ENCODE measurements around the gene MUC12. TPM values are rescaled to one million over a fixed set of nuclear protein-coding genes. Genes with fewer than 3 reads are reported as not detected.
A peak's percentile ranks its signal among the peaks of the same experiment; 100 is the strongest.
"Not testable (repeated sequence)": the region's sequence is repeated elsewhere in the genome, so short reads cannot be mapped to it uniquely, and the experiment has no call there.

Gene MUC12
- total RNA-seq, 1 experiment from 2014 or later: 11.5 TPM

DNA sequence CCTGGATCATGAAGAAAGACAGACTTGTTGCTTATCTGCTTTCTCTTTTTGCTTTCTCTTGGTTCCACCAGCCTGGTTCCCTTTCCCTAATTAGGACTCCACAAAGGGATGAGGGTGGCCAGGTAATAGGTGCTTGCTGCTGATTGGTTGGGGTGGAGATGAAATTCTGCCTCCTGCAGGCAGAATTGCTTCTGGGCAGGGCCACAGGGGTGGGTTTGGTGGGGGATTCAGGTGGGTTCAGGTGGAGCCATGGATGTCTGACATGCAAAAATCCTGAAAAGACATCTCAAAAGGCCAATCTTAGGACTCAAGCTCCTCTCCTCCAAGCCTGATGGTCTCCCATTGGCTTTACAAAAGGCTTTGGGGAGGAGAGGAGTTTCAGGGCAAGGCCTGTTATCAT, 48.3 kb upstream of the MUC12 start:
- Histone ChIP-seq H2BK12ac (ENCODE audit: insufficient read length, low read depth, low read length) (no peak overlapping the region), H3K9me3 (ENCODE audit: control insufficient read depth, low read depth, low read length) (no peaks in the 10 kb centered on the region), H3K4me1 (ENCODE audit: insufficient read depth, low read length) (peaks cover 2% of the 10 kb centered on the region), H3K27ac (ENCODE audit: insufficient read length, low read depth, low read length) (no peak overlapping the region), H3K23ac (ENCODE audit: insufficient read length, low read depth, low read length) (no peak overlapping the region), H2BK5ac (ENCODE audit: insufficient read length, low read length) (no peak overlapping the region), H3K23me2 (ENCODE audit: insufficient read length, low read depth, low read length, poor library complexity, severe bottlenecking) (no peaks in the 10 kb centered on the region), H2AK5ac (ENCODE audit: insufficient read length, low read length) (no peak overlapping the region), H2AFZ (ENCODE audit: low read length) (no peak overlapping the region), H4K5ac (ENCODE audit: insufficient read length, low read depth, low read length) (no peak overlapping the region), H3K56ac (ENCODE audit: insufficient read length, low read depth, low read length) (no peak overlapping the region), H2BK20ac (ENCODE audit: low read depth, low read length, poor library complexity, severe bottlenecking) (no peak overlapping the region), H3K4me2 (ENCODE audit: insufficient read depth, insufficient read length, low read length) (no peak overlapping the region), H3K4ac (ENCODE audit: low read depth, low read length) (no peak overlapping the region), H4K91ac (ENCODE audit: insufficient read length, low read depth, low read length) (no peak overlapping the region), H3T11ph (ENCODE audit: low read length) (no peak overlapping the region), H4K8ac (replicated peaks; ENCODE audit: insufficient read length, low read depth, low read length) (no peak overlapping the region), H2BK120ac (ENCODE audit: low read depth, low read length, poor library complexity, severe bottlenecking) (no peak overlapping the region), H4K20me1 (ENCODE audit: control insufficient read depth, insufficient read depth, insufficient read length) (no peaks in the 10 kb centered on the region), H3K9ac (ENCODE audit: extremely low read depth, insufficient read length, low read length) (no peak overlapping the region), H3K79me2 (ENCODE audit: insufficient read depth, low read length) (no peaks in the 10 kb centered on the region), H3K27me3 (ENCODE audit: insufficient read depth, low read length) (no peaks in the 10 kb centered on the region), H3K79me1 (ENCODE audit: insufficient read depth, low read depth, low read length, poor library complexity, severe bottlenecking) (no peaks in the 10 kb centered on the region), H2BK15ac (ENCODE audit: low read depth, low read length) (no peak overlapping the region), H3K14ac (ENCODE audit: insufficient read depth, low read length) (no peak overlapping the region), H3K18ac (ENCODE audit: insufficient read length, low read depth, low read length) (no peak overlapping the region)
- peak; percentile 61 for DNase-seq
- Mint-ChIP-seq H3K27me3 (ENCODE audit: low read depth) (peaks cover 2% of the 10 kb centered on the region), H3K27ac (no peak overlapping the region), H3K4me1 (peaks cover 38 to 45% of the 10 kb centered on the region in 2 experiments), H3K9me3 (peaks cover 5 to 7% of the 10 kb centered on the region in 2 experiments; a peak in 4 of 5 replicates), H3K4me3 (no peak overlapping the region), H3K36me3 (ENCODE audit: insufficient read depth in 1 of 3, low read depth in 3 of 3) (peaks cover 0 to 5% (median 0%) of the 10 kb centered on the region in 3 experiments; a peak in 4 of 7 replicates)
- peak; percentile 30; the same call in 2 of the 3 replicates for TF ChIP-seq CTCF (conservative IDR thresholded peaks at IDR 0.05)

DNA sequence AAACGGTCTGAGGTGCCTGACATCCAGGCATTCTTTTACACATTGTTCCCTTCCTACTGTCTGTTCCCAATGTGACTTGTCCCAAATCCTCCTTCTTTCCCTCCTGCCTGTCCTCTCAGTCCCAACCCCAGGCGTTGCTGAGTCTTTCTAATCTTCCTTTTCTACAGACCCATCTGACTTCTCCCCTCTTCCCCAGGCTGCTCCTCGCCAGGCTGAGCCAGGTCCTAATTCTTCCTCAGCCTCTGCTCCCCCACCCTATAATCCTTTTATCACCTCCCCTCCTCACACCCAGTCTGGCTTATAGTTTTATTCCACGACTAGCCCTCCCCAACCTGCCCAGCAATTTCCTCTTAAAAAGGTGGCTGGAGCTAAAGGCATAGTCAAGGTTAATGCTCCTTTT, 45.7 kb upstream of the MUC12 start:
- H2BK15ac ChIP-seq (ENCODE audit: low read depth, low read length); H4K8ac ChIP-seq (replicated peaks; ENCODE audit: insufficient read length, low read depth, low read length); H3K9ac ChIP-seq (ENCODE audit: extremely low read depth, insufficient read length, low read length); H3K27ac Mint-ChIP-seq; H3K4ac ChIP-seq (ENCODE audit: low read depth, low read length); H3K4me3 Mint-ChIP-seq; H2BK12ac ChIP-seq (ENCODE audit: insufficient read length, low read depth, low read length); H3K23me2 ChIP-seq (ENCODE audit: insufficient read length, low read depth, low read length, poor library complexity, severe bottlenecking); H3K18ac ChIP-seq (ENCODE audit: insufficient read length, low read depth, low read length); H3K56ac ChIP-seq (ENCODE audit: insufficient read length, low read depth, low read length); H3K79me1 ChIP-seq (ENCODE audit: insufficient read depth, low read depth, low read length, poor library complexity, severe bottlenecking); H3K9me3 ChIP-seq (ENCODE audit: control insufficient read depth, low read depth, low read length); H2BK20ac ChIP-seq (ENCODE audit: low read depth, low read length, poor library complexity, severe bottlenecking); H4K91ac ChIP-seq (ENCODE audit: insufficient read length, low read depth, low read length); H4K20me1 ChIP-seq (ENCODE audit: control insufficient read depth, insufficient read depth, insufficient read length); H4K5ac ChIP-seq (ENCODE audit: insufficient read length, low read depth, low read length); H2BK5ac ChIP-seq (ENCODE audit: insufficient read length, low read length); H3K79me2 ChIP-seq (ENCODE audit: insufficient read depth, low read length); H3K4me1 ChIP-seq (ENCODE audit: insufficient read depth, low read length); H3K36me3 Mint-ChIP-seq (ENCODE audit: insufficient read depth in 1 of 3, low read depth in 3 of 3); H2AK5ac ChIP-seq (ENCODE audit: insufficient read length, low read length); H3K27me3 Mint-ChIP-seq (ENCODE audit: low read depth); H3K27me3 ChIP-seq (ENCODE audit: insufficient read depth, low read length); H3K23ac ChIP-seq (ENCODE audit: insufficient read length, low read depth, low read length); H3K27ac ChIP-seq (ENCODE audit: insufficient read length, low read depth, low read length); DNase-seq; H3K9me3 Mint-ChIP-seq; H3K14ac ChIP-seq (ENCODE audit: insufficient read depth, low read length); H3K4me2 ChIP-seq (ENCODE audit: insufficient read depth, insufficient read length, low read length); H2BK120ac ChIP-seq (ENCODE audit: low read depth, low read length, poor library complexity, severe bottlenecking); H2AFZ ChIP-seq (ENCODE audit: low read length); H3T11ph ChIP-seq (ENCODE audit: low read length): not testable (repeated sequence)
- H3K4me1 Mint-ChIP-seq: peaks cover 37 to 40% of the 10 kb centered on the region in 2 experiments
- WGBS (ENCODE audit: extremely low coverage, insufficient read length, low lambda C conversion rate): no CpG with 5 or more reads among the region's 4 CpGs

Measured in H9 (cell line).